K562 (cell line): ENCODE data around the gene YAF2. TPM values are rescaled to one million over a fixed set of nuclear protein-coding genes. Genes with fewer than 3 reads are reported as not detected.

Source experiments
- ATAC-seq: fragments of 200-7000 bp; cut with Tn5 transposase; 3 replicates; pipeline ENCODE4 v1.9.1; 2020; ENCODE audit warnings: moderate library complexity
- BruUV-seq: library from RNA; stranded (reverse); fragments of 400-500 nt; replicated peaks from 2 replicates; lab custom pipeline; 2021; lab: Mats Ljungman, UMichigan
- CTCF ChIA-PET: fragments of 300-600 bp; formaldehyde crosslinking; extraction: SDS; loops from one replicate; lab custom pipeline; 2021; ENCODE audit warnings: low intra/inter-chr PET ratio; lab: Yijun Ruan, JAX
- POLR2A ChIA-PET: fragments of 300-600, 350-650 bp; sonication (Branson Sonifier 250); formaldehyde crosslinking; extraction: SDS; loops from one replicate; lab custom pipeline; 2021; ENCODE audit warnings: antibody characterized with exemption, inconsistent platforms; lab: Yijun Ruan, JAX
- DNase-seq, 4 experiments: peaks; one replicate each; pipeline versions ENCODE4 v3.0.0 to v3.0.0-alpha.2; 2011 to 2018; ENCODE audit warnings: low spot score in 3 of 4, mixed read lengths in 3 of 4; ENCODE audit errors: extremely low read depth in 1 of 4
- FAIRE-seq: peaks from 2 replicates; lab custom pipeline; 2011; peaks lifted over from hg19 to GRCh38; lab: Jason Lieb, UNC
- H2AFZ ChIP-seq: 2 replicates; pipeline ENCODE4 v1.6.0; 2011; ENCODE audit warnings: low read depth, low read length, control low read depth, inconsistent platforms
- H3K27ac ChIP-seq: fragments of 200-600 bp; 3 replicates; pipeline ENCODE4 v1.8.0; 2011; ENCODE audit warnings: low read depth, mild to moderate bottlenecking, control low read depth, inconsistent platforms, low read length, moderate library complexity, mixed read lengths; ENCODE audit errors: extremely low read depth
- H3K27me3 ChIP-seq, 2 experiments: fragments of 300-600 bp in 1 of 2; 2 replicates in 1 of 2; 3 replicates in 1 of 2; pipeline versions ENCODE4 v1.6.0 to v1.8.0; 2011; ENCODE audit warnings: inconsistent platforms in 2 of 2, low read length in 2 of 2, mild to moderate bottlenecking in 1 of 2, mixed read lengths in 1 of 2, moderate library complexity in 1 of 2; ENCODE audit not compliant: control insufficient read depth in 2 of 2, insufficient read depth in 2 of 2
- H3K36me3 ChIP-seq: fragments of 300-600 bp; 3 replicates; pipeline ENCODE4 v1.8.0; 2011; ENCODE audit warnings: mild to moderate bottlenecking, low read length, inconsistent platforms; ENCODE audit not compliant: control insufficient read depth, insufficient read depth
- H3K4me1 ChIP-seq, 2 experiments: fragments of 200-600 bp in 1 of 2; replicated peaks in 1 of 2; 2 replicates in 1 of 2; 3 replicates in 1 of 2; pipeline versions ENCODE4 v1.5.1 to v1.8.0; 2011; ENCODE audit warnings: inconsistent platforms in 2 of 2, low read length in 2 of 2, mild to moderate bottlenecking in 1 of 2, mixed read lengths in 1 of 2, moderate library complexity in 1 of 2; ENCODE audit not compliant: control insufficient read depth in 2 of 2, insufficient read depth in 2 of 2
- H3K4me2 ChIP-seq: 2 replicates; pipeline ENCODE4 v1.6.1; 2011; ENCODE audit warnings: low read length, control low read depth, inconsistent platforms, mixed read lengths; ENCODE audit not compliant: insufficient read depth
- H3K4me3 ChIP-seq: fragments of 200-600 bp; sonication (generic), shearing (Covaris generic); 2 replicates; pipeline ENCODE4 v1.5.1; 2016; ENCODE audit warnings: control low read depth, inconsistent platforms
- H3K79me2 ChIP-seq: fragments of 200-600 bp; 3 replicates; pipeline ENCODE4 v1.8.0; 2011; ENCODE audit warnings: low read length, inconsistent platforms; ENCODE audit not compliant: control insufficient read depth, insufficient read depth
- H3K9ac ChIP-seq, 2 experiments: 2 replicates each; pipeline versions ENCODE4 v1.6.0 to v1.6.1; 2011; ENCODE audit warnings: low read depth in 2 of 2, low read length in 2 of 2, control low read depth in 1 of 2, inconsistent platforms in 1 of 2, mild to moderate bottlenecking in 1 of 2, mixed read lengths in 1 of 2; ENCODE audit not compliant: insufficient read depth in 1 of 2
- H3K9me1 ChIP-seq: one replicate; pipeline ENCODE4 v1.6.0; 2011; ENCODE audit warnings: inconsistent platforms, mild to moderate bottlenecking, low read length, moderate library complexity; ENCODE audit not compliant: control insufficient read depth, insufficient read depth
- H3K9me3 ChIP-seq: replicated peaks from 2 replicates; pipeline ENCODE4 v1.5.1; 2011; ENCODE audit warnings: low read depth, low read length, inconsistent platforms; ENCODE audit not compliant: control insufficient read depth, insufficient read depth
- H4K20me1 ChIP-seq: replicated peaks from 2 replicates; pipeline ENCODE4 v1.6.1; 2011; ENCODE audit warnings: low read length, inconsistent platforms, mixed read lengths; ENCODE audit not compliant: control insufficient read depth, insufficient read depth
- BMI1 ChIP-seq: fragments of 150-350 bp; IDR thresholded peaks from 2 replicates; pipeline ENCODE4 v1.6.1; 2014; ENCODE audit warnings: low read length
- DDX20 ChIP-seq: fragments of 450-650 bp; IDR thresholded peaks from 2 replicates; pipeline ENCODE4 v1.6.1; 2016; ENCODE audit warnings: missing genetic modification characterization, low read depth, mild to moderate bottlenecking, missing compliant biosample characterization, moderate library complexity
- FOXP1 ChIP-seq: sonication (generic); formaldehyde crosslinking; IDR thresholded peaks from 2 replicates; pipeline ENCODE4 v1.8.0; 2022; ENCODE audit warnings: mild to moderate bottlenecking, missing genetic modification reagents
- KHSRP ChIP-seq: fragments of 450-650 bp; IDR thresholded peaks from 2 replicates; pipeline ENCODE4 v1.6.1; 2017
- MCM3 ChIP-seq: fragments of 450-650 bp; IDR thresholded peaks from 2 replicates; pipeline ENCODE4 v1.6.1; 2016
- MXI1 ChIP-seq: IDR thresholded peaks from 2 replicates; pipeline ENCODE4 v1.6.1; 2011; ENCODE audit warnings: low read depth, mild to moderate bottlenecking, improper control_type of control experiment, low read length
- NFRKB ChIP-seq: fragments of 450-650 bp; IDR thresholded peaks from 2 replicates; pipeline ENCODE4 v1.6.1; 2016; ENCODE audit warnings: low read depth
- PCBP2 ChIP-seq: fragments of 200-400 bp; formaldehyde crosslinking; IDR thresholded peaks from 2 replicates; pipeline ENCODE4 v1.6.1; 2018; ENCODE audit warnings: low read length, low read depth, mild to moderate bottlenecking, moderate library complexity; ENCODE audit not compliant: poor library complexity, severe bottlenecking
- SMAD3 ChIP-seq: fragments of 450-650 bp; formaldehyde crosslinking; conservative IDR thresholded peaks from 2 replicates; pipeline ENCODE4 v1.4.0; 2020; ENCODE audit warnings: mild to moderate bottlenecking
- XRCC4 ChIP-seq: IDR thresholded peaks from one replicate; pipeline ENCODE4 v1.6.1; 2011; ENCODE audit not compliant: insufficient read depth, insufficient read length; ENCODE audit errors: extremely low read depth
- ZNF586 ChIP-seq: fragments of 450-650 bp; formaldehyde crosslinking; conservative IDR thresholded peaks from 2 replicates; pipeline ENCODE4 v1.4.0; 2020; ENCODE audit warnings: mild to moderate bottlenecking, moderate library complexity
- ZNF766 ChIP-seq: fragments of 200-800 bp; sonication (Bioruptor generic); conservative IDR thresholded peaks from 2 replicates; pipeline ENCODE4 v1.6.1; 2016; ENCODE audit warnings: missing genetic modification characterization, missing compliant biosample characterization
- ZNF79 ChIP-seq: fragments of 250-450 bp; sonication (Bioruptor Pico); IDR thresholded peaks from 2 replicates; pipeline ENCODE4 v1.4.0; 2020; ENCODE audit warnings: low read depth, mild to moderate bottlenecking, moderate library complexity
- ZSCAN29 ChIP-seq: fragments of 450-650 bp; IDR thresholded peaks from 2 replicates; pipeline ENCODE4 v1.6.1; 2017
- WGBS: fragments of 100-300 bp; shearing (Covaris generic); methylation state at CpG from one replicate; pipeline ENCODE4 v1.1.6; 2016; ENCODE audit warnings: low coverage, mixed read lengths; ENCODE audit not compliant: insufficient coverage; ENCODE audit errors: missing lambda C conversion rate; 5-methylcytosine and 5-hydroxymethylcytosine counted together
- in situ Hi-C: fragments of 300-500 bp; cut with MboI; formaldehyde crosslinking; loops from 4 replicates; pipeline ENCODE4 v1.15.0; 2018; ENCODE audit warnings: inconsistent platforms, mixed read lengths
- intact Hi-C: fragments of 100-400 bp; cut with micrococcal nuclease; formaldehyde crosslinking; loops from 2 replicates; pipeline ENCODE4 v1.14.2; 2022
- polyA plus RNA-seq, 8 experiments: library from polyadenylated mRNA; depleted of rRNA in 4 of 8; stranded (reverse) in 5 of 8; unstranded in 3 of 8; fragments of >200 nt; fragmentation: Nextera tagmentation in 2 of 8; fragmentation: Illumina TruSeq in 1 of 8; extraction: Ambion mirVana in 2 of 8; extraction: Trizol in 1 of 8; gene quantifications; 2 replicates each; pipeline versions ENCODE4 v1.2.1 to v1.2.3, GENCODE V29; 2011 to 2014; ENCODE audit warnings: inconsistent platforms in 1 of 8, missing spikeins in 1 of 8
- total RNA-seq, 7 experiments: library from RNA; depleted of rRNA in 6 of 7; stranded (reverse); fragments of >200 nt in 6 of 7; fragmentation: Illumina TruSeq in 2 of 7; extraction: Trizol in 2 of 7; gene quantifications; 2 replicates each; pipeline versions ENCODE4 v1.2.1 to v1.2.3, GENCODE V29; 2011 to 2021; ENCODE audit warnings: low replicate concordance in 1 of 7
- TF ChIP-seq, protein P1 (sequence below), 2 experiments: IDR thresholded peaks; 2 replicates each; pipeline ENCODE4 v1.6.1; 2012; ENCODE audit warnings: improper control_type of control experiment in 2 of 2, low read depth in 2 of 2, low read length in 2 of 2, borderline replicate concordance in 1 of 2
- TF ChIP-seq, protein P2 (sequence below): sonication (generic); formaldehyde crosslinking; IDR thresholded peaks from 2 replicates; pipeline ENCODE4 v1.8.1; 2023; ENCODE audit warnings: missing genetic modification reagents, mild to moderate bottlenecking, borderline replicate concordance

The YAF2 gene
- total and polyA plus RNA-seq, 9 of the 15 experiments (the other 6 are each of a cell fraction or from before 2014, with no cell fraction given): 10.6 to 26.4 (median 21.3) TPM

DNA sequence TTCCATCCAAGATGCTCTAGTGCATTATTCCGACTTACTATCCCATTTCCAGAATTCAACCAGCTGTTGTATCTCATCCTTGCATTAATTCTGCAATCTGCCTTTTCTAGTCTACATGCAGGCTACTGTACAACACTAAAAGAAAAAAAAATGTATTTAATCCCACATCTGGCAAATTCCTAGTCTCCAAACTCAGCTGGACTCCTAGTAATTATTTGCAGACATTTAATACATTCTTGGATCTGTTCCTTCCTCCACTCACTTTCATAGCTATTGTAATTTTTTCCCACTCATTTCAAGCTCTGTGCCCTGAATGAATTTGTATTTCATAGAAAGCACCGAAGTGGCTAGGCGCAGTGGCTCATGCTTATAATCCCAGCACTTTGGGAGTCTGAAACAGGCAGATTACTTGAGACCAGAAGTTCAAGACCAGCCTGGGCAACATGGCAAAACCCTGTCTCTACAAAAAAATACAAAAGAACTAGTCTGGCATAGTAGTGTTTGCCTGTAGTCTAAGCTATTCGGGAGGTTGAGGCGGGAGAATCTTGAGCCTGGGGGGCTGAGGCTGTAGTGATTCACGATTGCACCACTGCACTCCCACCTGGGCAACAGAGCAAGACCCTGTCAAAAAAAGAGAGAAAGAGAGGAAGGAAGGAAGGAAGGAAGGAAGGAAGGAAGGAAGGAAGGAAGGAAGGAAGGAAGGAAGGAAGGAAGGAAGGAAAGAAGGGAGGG is 39.5 kb upstream of the YAF2 start:
- POLR2A ChIA-PET: no interaction called here
- Histone ChIP-seq H3K4me3 (no peak overlapping the region), H3K9me3 (no peaks in the 10 kb centered on the region), H3K9me1 (no peaks in the 10 kb centered on the region), H4K20me1 (no peaks in the 10 kb centered on the region), H3K36me3 (no peaks in the 10 kb centered on the region), H3K9ac (no peak overlapping the region), H3K27me3 (peaks cover 6 to 25% of the 10 kb centered on the region in 2 experiments; a peak in 3 of 5 replicates), H3K79me2 (no peaks in the 10 kb centered on the region), H3K4me2 (no peak overlapping the region), H2AFZ (no peak overlapping the region), H3K27ac (no peak overlapping the region), H3K4me1 (peaks cover 0 to 6% of the 10 kb centered on the region in 2 experiments; a peak in 2 of 5 replicates)
- no peak for ATAC-seq
- no peak for FAIRE-seq
- in situ Hi-C loops: no loop called here
- no peak for DNase-seq
- CTCF ChIA-PET: no interaction called here
- BruUV-seq: no TSS peak
- intact Hi-C loops: no loop called here
- 11% methylated on average over 5 of the region's 6 CpGs for WGBS
- TF ChIP-seq DDX20 (tag): no peak
- no peak for TF ChIP-seq FOXP1
- TF ChIP-seq PCBP2: no peak
- TF ChIP-seq MCM3: no peak
- no peak for TF ChIP-seq ZNF79 (CRISPR knock-in tag)
- TF ChIP-seq, protein P1, sequence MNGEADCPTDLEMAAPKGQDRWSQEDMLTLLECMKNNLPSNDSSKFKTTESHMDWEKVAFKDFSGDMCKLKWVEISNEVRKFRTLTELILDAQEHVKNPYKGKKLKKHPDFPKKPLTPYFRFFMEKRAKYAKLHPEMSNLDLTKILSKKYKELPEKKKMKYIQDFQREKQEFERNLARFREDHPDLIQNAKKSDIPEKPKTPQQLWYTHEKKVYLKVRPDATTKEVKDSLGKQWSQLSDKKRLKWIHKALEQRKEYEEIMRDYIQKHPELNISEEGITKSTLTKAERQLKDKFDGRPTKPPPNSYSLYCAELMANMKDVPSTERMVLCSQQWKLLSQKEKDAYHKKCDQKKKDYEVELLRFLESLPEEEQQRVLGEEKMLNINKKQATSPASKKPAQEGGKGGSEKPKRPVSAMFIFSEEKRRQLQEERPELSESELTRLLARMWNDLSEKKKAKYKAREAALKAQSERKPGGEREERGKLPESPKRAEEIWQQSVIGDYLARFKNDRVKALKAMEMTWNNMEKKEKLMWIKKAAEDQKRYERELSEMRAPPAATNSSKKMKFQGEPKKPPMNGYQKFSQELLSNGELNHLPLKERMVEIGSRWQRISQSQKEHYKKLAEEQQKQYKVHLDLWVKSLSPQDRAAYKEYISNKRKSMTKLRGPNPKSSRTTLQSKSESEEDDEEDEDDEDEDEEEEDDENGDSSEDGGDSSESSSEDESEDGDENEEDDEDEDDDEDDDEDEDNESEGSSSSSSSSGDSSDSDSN (IDR thresholded peaks at IDR 0.05; ENCODE audit: borderline replicate concordance in 1 of 2, low read depth in 2 of 2, low read length in 2 of 2): no peak
- TF ChIP-seq, protein P2, sequence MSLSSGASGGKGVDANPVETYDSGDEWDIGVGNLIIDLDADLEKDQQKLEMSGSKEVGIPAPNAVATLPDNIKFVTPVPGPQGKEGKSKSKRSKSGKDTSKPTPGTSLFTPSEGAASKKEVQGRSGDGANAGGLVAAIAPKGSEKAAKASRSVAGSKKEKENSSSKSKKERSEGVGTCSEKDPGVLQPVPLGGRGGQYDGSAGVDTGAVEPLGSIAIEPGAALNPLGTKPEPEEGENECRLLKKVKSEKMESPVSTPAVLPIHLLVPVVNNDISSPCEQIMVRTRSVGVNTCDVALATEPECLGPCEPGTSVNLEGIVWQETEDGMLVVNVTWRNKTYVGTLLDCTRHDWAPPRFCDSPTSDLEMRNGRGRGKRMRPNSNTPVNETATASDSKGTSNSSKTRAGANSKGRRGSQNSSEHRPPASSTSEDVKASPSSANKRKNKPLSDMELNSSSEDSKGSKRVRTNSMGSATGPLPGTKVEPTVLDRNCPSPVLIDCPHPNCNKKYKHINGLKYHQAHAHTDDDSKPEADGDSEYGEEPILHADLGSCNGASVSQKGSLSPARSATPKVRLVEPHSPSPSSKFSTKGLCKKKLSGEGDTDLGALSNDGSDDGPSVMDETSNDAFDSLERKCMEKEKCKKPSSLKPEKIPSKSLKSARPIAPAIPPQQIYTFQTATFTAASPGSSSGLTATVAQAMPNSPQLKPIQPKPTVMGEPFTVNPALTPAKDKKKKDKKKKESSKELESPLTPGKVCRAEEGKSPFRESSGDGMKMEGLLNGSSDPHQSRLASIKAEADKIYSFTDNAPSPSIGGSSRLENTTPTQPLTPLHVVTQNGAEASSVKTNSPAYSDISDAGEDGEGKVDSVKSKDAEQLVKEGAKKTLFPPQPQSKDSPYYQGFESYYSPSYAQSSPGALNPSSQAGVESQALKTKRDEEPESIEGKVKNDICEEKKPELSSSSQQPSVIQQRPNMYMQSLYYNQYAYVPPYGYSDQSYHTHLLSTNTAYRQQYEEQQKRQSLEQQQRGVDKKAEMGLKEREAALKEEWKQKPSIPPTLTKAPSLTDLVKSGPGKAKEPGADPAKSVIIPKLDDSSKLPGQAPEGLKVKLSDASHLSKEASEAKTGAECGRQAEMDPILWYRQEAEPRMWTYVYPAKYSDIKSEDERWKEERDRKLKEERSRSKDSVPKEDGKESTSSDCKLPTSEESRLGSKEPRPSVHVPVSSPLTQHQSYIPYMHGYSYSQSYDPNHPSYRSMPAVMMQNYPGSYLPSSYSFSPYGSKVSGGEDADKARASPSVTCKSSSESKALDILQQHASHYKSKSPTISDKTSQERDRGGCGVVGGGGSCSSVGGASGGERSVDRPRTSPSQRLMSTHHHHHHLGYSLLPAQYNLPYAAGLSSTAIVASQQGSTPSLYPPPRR (CRISPR knock-in tag): no peak
- no peak for TF ChIP-seq NFRKB
- TF ChIP-seq ZSCAN29: no peak
- TF ChIP-seq ZNF766: no peak
- TF ChIP-seq KHSRP: no peak
- TF ChIP-seq XRCC4: no peak
- no peak for TF ChIP-seq ZNF586 (CRISPR knock-in tag)
- no peak for TF ChIP-seq MXI1
- TF ChIP-seq SMAD3 (CRISPR knock-in tag): no peak
- no peak for TF ChIP-seq BMI1
